Lower lobe of right lung (tissue), 2 donors: ENCODE results near the gene SLC12A6. TPM values are rescaled to one million over a fixed set of nuclear protein-coding genes. Genes with fewer than 3 reads are reported as not detected.
A peak's percentile ranks its signal among the peaks of the same experiment; 100 is the strongest.

ENCODE experiments used
- ATAC-seq, 2 donors: fragments of 200-7000 bp; cut with Tn5 transposase; one replicate each; pipeline ENCODE4 v1.9.1; 2020 to 2022; ENCODE audit warnings: mild to moderate bottlenecking in 2 of 2, moderate library complexity in 2 of 2
- DNase-seq: peaks from one replicate; pipeline ENCODE4 v3.0.0-alpha.2; 2020
- H3K27ac ChIP-seq: fragments of 200-600 bp; one replicate; pipeline ENCODE4 v1.8.0; 2022
- H3K27me3 ChIP-seq: fragments of 200-600 bp; one replicate; pipeline ENCODE4 v1.8.0; 2022; ENCODE audit warnings: low read depth
- H3K36me3 ChIP-seq: fragments of 200-600 bp; one replicate; pipeline ENCODE4 v1.8.0; 2022; ENCODE audit warnings: mild to moderate bottlenecking
- H3K4me1 ChIP-seq: fragments of 200-600 bp; one replicate; pipeline ENCODE4 v1.8.0; 2022
- H3K4me3 ChIP-seq: fragments of 200-600 bp; one replicate; pipeline ENCODE4 v1.8.0; 2022; ENCODE audit warnings: mild to moderate bottlenecking
- H3K9me3 ChIP-seq: fragments of 200-600 bp; one replicate; pipeline ENCODE4 v1.8.0; 2022
- intact Hi-C: fragments of 100-400 bp; cut with DNase I; formaldehyde crosslinking; loops from one replicate; pipeline ENCODE4 v1.11.0; 2022
- total RNA-seq: library from RNA; stranded (reverse); fragmentation: NEBNext Ultra II Directional; extraction: Animal tissue kit (Norgen Biotek cat#: 25700); gene quantifications from one replicate; pipeline ENCODE4 v1.2.1, GENCODE V29; 2021
- TF ChIP-seq, protein P1 (sequence below): fragments of 200-600 bp; IDR thresholded peaks from one replicate; pipeline ENCODE4 v1.8.0; 2022; ENCODE audit warnings: antibody characterized with exemption, mild to moderate bottlenecking
- donor health status: DM: no; HTN: yes; CAD: no; lungs with severe emphysema.

SLC12A6 gene
- total RNA-seq, 1 donor from 2014 or later, result 59.7 TPM

DNA sequence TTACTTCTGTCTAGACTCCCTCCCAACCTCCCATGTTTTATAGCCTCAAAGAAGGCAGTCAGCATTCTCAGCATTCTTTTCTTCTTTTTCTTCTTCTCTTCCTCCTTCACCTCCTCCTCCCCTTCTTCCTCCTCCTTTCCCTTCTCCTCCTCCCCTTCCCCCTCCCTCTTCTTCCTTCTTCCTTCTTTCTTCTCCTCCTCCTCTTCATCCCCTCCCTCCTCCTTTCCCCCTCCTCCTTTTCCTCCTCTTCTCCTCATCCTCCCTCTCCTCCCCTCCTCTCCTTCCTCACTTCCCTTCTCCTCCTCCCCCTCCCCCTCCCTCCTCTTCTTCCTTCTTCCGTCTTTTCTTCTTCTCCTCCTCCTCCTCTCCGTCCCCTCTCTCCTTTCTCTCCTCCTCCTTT, 33.1 kb upstream of the SLC12A6 start:
- Histone ChIP-seq H3K4me1 (peaks cover 14% of the 10 kb centered on the region), H3K27ac (no peak overlapping the region), H3K27me3 (no peaks in the 10 kb centered on the region), H3K36me3 (no peaks in the 10 kb centered on the region), H3K4me3 (no peak overlapping the region), H3K9me3 (no peaks in the 10 kb centered on the region)
- DNase-seq, result no peak
- ATAC-seq, result no peak
- intact Hi-C loops, result no loop called here
- TF ChIP-seq, protein P1, sequence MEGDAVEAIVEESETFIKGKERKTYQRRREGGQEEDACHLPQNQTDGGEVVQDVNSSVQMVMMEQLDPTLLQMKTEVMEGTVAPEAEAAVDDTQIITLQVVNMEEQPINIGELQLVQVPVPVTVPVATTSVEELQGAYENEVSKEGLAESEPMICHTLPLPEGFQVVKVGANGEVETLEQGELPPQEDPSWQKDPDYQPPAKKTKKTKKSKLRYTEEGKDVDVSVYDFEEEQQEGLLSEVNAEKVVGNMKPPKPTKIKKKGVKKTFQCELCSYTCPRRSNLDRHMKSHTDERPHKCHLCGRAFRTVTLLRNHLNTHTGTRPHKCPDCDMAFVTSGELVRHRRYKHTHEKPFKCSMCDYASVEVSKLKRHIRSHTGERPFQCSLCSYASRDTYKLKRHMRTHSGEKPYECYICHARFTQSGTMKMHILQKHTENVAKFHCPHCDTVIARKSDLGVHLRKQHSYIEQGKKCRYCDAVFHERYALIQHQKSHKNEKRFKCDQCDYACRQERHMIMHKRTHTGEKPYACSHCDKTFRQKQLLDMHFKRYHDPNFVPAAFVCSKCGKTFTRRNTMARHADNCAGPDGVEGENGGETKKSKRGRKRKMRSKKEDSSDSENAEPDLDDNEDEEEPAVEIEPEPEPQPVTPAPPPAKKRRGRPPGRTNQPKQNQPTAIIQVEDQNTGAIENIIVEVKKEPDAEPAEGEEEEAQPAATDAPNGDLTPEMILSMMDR, result no peak

DNA sequence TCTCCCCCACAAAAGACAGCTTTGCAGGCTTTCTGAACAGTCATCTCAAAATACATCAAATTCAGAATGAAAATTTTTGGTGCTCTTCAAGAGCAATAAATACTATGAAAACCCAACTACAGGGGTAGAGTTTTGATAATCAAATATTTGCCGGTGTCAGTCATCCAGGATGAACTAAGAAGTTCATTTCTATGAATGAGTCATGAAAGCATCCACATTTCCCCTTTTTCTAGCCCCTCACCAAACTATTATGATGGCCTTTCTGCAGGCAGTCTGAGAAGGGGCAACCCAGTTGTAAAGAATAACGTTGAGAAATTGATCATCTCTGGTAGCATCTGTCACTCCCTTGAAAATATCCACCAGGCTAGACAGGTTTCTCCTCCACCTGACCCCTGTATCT, 32.5 kb upstream of the SLC12A6 start:
- intact Hi-C loops, result no loop called here

DNA sequence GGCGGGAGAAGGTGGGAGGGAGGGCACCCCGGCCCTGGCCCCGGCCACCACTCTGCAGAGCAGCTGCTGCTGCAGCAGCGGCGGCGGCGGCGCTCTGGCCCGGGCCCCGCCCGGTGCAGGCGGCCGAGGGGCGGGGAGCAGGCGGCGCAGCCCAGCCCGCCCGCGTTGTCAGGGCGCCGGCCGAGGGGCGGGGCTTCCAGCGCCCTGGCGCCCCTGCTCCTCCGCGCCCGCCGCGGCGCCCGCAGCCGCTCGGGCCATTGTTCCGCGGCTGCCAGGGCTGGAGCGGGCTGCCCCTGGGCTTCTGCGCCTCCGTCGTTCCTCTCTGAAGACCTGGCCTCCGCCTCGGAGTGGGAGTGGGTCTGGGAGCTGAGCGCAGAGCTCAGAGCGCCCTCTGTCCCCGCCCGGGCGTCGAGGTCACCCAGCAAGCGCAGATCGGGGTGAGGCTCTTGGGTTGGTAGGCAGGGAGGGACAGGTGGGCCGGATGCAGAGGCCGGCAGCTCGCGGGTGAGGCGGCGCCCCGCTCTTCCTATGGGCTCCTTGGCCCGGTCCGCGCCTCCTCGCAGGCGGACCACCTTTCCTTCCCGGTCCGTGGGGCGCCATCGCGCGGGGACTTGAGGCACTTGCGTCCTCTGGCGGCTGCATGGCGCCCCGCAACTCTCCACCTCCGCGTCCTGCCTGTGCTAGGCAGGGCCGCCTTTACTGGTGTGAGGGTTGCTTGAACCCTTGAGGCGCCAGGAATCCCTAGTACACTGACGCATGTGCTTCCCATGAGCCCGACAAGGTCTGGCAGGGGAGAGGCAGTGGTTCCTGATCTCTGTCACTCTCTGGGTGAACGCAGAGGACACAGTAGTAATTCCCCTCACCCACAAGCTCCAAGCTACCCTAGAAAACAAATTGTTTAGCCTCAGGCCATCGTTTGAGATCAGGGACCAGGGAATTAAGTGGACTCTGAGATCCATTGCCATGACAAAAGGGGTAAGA, 29.8 kb upstream of the SLC12A6 start, which contains the start of gene LPCAT4:
LPCAT4 (minus strand) TSS at position 96 of the 981 bp plus-strand sequence. CDS start 96 bp downstream, outside the sequence.
- TF ChIP-seq, protein P1, result peak; percentile 86
- Histone ChIP-seq H3K27me3 (no peaks in the 10 kb centered on the region), H3K27ac (peak within 1 kb of the TSS; percentile 99), H3K4me3 (peak within 1 kb of the TSS; percentile 95), H3K4me1 (peaks cover 18% of the 10 kb centered on the region), H3K36me3 (peaks cover 6% of the 10 kb centered on the region), H3K9me3 (no peaks in the 10 kb centered on the region)
- DNase-seq (peak; percentile 95), ATAC-seq (peak; percentile 97 to 98)
- intact Hi-C loops, result no loop called here

More for the DNA sequence above, 32.5 kb upstream of the SLC12A6 start:
- Histone ChIP-seq H3K27me3 (no peaks in the 10 kb centered on the region), H3K27ac (no peak overlapping the region), H3K9me3 (no peaks in the 10 kb centered on the region), H3K4me3 (no peak overlapping the region), H3K4me1 (peaks cover 18% of the 10 kb centered on the region), H3K36me3 (no peaks in the 10 kb centered on the region)
- ATAC-seq (no peak), DNase-seq (no peak)
- TF ChIP-seq, protein P1, result no peak

DNA sequence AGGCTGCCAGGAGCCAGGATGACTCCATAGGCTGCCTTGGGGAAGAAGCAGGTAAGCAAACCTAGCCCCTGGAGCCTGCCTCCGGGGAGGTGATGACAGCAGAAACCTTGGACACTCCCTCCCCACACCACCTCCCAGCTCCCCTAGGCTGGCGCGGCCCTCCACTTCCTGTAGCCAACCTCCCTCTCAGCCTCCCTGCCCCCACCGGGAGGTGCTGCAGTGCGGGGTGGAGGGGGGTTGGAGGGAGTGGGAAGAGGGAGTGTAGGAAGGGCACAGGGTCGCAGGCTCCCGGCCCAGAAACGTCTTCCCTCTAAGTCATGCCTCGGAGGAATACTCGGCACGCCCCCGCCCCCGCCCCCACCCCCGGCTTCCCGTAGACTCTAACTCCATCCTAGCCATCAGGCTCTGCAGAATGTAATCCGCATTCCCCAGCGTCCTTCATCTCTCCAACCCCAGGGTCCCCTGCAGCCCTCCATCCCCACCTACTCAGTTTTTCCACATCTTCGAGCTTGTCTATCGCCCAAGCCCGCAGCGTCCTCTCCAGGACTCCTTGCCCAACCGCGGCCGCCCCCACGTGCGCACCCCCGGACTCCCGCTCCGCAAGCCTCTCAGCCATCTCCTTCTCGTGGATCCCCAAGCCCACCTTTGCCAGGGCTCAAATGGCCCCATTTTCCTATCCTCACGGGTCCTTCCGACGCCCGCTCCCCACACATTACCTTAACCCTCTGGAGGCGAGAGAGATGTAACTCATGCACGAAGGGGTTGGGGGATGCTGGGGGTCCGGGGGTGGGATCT, 28.9 kb upstream of the SLC12A6 start:
- TF ChIP-seq, protein P1, result no peak
- intact Hi-C loops, result no loop called here

DNA sequence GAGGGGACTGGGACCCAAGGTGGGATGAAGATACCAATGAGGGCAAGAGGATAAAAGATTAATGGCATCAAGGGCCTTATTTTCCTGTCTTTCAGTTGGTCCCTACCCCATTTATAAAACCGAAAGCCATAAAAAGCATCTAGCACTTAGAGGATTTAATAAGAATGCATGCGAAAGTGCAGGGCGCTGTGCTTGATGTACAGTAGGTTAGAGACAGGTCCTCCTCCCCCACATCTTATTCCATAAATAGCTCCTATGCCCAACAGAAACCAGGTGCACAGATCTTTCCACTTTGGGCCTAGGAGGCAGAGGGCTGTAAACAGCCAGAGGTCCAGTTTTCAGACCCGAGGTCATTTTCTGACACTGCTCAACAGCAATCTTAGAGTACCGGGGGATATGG, 28.3 kb upstream of the SLC12A6 start:
- Histone ChIP-seq H3K36me3 (peaks cover 18% of the 10 kb centered on the region), H3K27me3 (no peaks in the 10 kb centered on the region), H3K4me3 (peak overlapping the region; percentile 95), H3K9me3 (no peaks in the 10 kb centered on the region), H3K4me1 (peaks cover 18% of the 10 kb centered on the region), H3K27ac (peak overlapping the region; percentile 99)
- ATAC-seq, result no peak
- TF ChIP-seq, protein P1, result no peak
- intact Hi-C loops, result no loop called here
- DNase-seq, result no peak

More for the DNA sequence above, 28.9 kb upstream of the SLC12A6 start:
- Histone ChIP-seq H3K4me3 (peak overlapping the region; percentile 95), H3K27ac (peak overlapping the region; percentile 99), H3K4me1 (peaks cover 18% of the 10 kb centered on the region), H3K36me3 (peaks cover 12% of the 10 kb centered on the region), H3K9me3 (no peaks in the 10 kb centered on the region), H3K27me3 (no peaks in the 10 kb centered on the region)
- ATAC-seq (peak; percentile 59 to 64), DNase-seq (peak; percentile 73)
